Vagina (tissue), 2 donors: ENCODE measurements around the gene KRTAP10-3.

ENCODE experiments used
- POLR2A ChIP-seq, 2 donors: fragments of 450-650 bp; IDR thresholded peaks; one replicate each; pipeline ENCODE4 v1.6.1; 2017; ENCODE audit warnings: antibody characterized with exemption in 2 of 2, mild to moderate bottlenecking in 2 of 2, moderate library complexity in 2 of 2
- POLR2AphosphoS5 ChIP-seq, 2 donors: sonication (generic); formaldehyde crosslinking; IDR thresholded peaks; one replicate each; pipeline ENCODE4 v1.9.0; 2017; ENCODE audit warnings: antibody characterized with exemption in 2 of 2, mild to moderate bottlenecking in 2 of 2, low read depth in 1 of 2; ENCODE audit not compliant: insufficient read depth in 1 of 2
- TF ChIP-seq, protein P1 (sequence below), 3 experiments: fragments of 450-650 bp in 2 of 3; fragments of 200-600 bp in 1 of 3; sonication (generic) in 1 of 3; IDR thresholded peaks; one replicate each; pipeline ENCODE4 v1.5.1; 2017 to 2019; ENCODE audit warnings: antibody characterized with exemption in 3 of 3, mild to moderate bottlenecking in 2 of 3, moderate library complexity in 2 of 3

DNA sequence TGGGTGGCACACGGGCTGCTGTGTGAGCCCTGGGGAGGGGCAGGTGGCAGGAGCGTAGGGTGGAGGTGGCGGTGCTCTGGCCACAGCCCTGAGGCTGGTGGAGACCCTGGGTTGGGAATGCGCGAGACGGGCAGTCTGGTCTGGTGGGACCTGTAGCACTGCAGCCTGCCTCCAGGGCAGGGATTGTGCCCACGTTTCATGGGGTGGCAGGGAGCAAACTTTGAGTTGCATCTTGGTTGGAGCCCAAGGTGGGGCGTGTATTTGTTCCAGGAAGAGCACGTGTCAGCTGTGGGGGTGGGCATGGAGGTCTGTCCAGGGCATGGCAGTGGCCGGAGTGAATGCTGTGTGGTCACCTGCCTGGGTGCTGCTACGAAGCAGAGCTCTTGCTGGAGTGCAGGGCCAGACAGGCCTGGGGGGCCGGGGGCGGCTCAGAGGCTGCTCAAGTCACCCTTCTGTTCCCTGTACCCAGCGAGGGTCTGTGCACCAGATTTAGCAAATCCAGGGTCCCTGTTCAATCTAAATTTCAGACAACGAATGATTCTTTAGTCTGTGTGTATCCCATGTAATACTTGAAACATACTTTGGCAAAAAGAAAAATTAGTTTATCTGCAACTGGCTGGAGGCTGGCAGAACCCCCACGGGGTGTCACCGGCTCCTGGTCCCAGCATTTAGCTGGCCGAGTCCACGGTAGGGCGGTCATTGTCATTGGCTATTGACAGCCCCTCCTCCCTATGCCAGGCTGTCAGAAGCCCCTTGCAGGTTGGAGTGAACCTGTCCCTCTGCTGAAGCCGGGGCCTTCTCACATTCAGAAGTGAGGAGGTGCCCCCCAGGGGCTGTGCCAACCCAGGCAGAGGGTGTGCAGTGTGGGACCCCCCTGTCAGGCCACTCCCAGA, 45.9 kb downstream of the KRTAP10-3 start:
- TF ChIP-seq POLR2AphosphoS5 (IDR thresholded peaks at IDR 0.05; ENCODE audit: insufficient read depth in 1 of 2, low read depth in 1 of 2) (no peak), POLR2A (IDR thresholded peaks at IDR 0.05) (no peak)
- TF ChIP-seq, protein P1, sequence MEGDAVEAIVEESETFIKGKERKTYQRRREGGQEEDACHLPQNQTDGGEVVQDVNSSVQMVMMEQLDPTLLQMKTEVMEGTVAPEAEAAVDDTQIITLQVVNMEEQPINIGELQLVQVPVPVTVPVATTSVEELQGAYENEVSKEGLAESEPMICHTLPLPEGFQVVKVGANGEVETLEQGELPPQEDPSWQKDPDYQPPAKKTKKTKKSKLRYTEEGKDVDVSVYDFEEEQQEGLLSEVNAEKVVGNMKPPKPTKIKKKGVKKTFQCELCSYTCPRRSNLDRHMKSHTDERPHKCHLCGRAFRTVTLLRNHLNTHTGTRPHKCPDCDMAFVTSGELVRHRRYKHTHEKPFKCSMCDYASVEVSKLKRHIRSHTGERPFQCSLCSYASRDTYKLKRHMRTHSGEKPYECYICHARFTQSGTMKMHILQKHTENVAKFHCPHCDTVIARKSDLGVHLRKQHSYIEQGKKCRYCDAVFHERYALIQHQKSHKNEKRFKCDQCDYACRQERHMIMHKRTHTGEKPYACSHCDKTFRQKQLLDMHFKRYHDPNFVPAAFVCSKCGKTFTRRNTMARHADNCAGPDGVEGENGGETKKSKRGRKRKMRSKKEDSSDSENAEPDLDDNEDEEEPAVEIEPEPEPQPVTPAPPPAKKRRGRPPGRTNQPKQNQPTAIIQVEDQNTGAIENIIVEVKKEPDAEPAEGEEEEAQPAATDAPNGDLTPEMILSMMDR (IDR thresholded peaks at IDR 0.05): no peak
